Adrenal gland (tissue), 12 donors: Measurements from ENCODE around the gene SH3BP4. TPM values are rescaled to one million over a fixed set of nuclear protein-coding genes. Genes with fewer than 3 reads are reported as not detected.

ENCODE experiments used
- DNase-seq, 7 donors: peaks; one replicate each; pipeline ENCODE4 v3.0.0-alpha.2; 2019 to 2020
- H3K27ac ChIP-seq, 5 donors: fragments of 200-600 bp; sonication (generic) in 4 of 5; 1 replicate in 3 of 5; 2 replicates in 2 of 5; pipeline versions ENCODE4 v1.5.1 to v1.8.0; 2016 to 2020; ENCODE audit warnings: mild to moderate bottlenecking in 1 of 5
- H3K27me3 ChIP-seq: fragments of 200-600 bp; 2 replicates; pipeline ENCODE4 v1.8.0; 2021
- H3K36me3 ChIP-seq, 2 donors: fragments of 200-600 bp; replicated peaks in 1 of 2; 1 replicate in 1 of 2; 2 replicates in 1 of 2; pipeline versions ENCODE4 v1.5.1 to v1.8.0; 2018 to 2022
- H3K4me1 ChIP-seq, 2 donors: fragments of 200-600 bp; replicated peaks in 1 of 2; 1 replicate in 1 of 2; 2 replicates in 1 of 2; pipeline versions ENCODE4 v1.5.1 to v1.8.0; 2018 to 2021
- H3K4me3 ChIP-seq, 4 donors: fragments of 200-600 bp; sonication (generic) in 3 of 4; one replicate each; pipeline ENCODE4 v1.5.1; 2016 to 2018
- H3K9me3 ChIP-seq, 3 donors: fragments of 200-600 bp; sonication (generic) in 1 of 3; replicated peaks in 1 of 3; 1 replicate in 2 of 3; 2 replicates in 1 of 3; pipeline versions ENCODE4 v1.5.1 to v1.8.0; 2016 to 2021
- CTCF ChIP-seq, 6 experiments: fragments of 450-650 bp in 4 of 6; fragments of 200-600 bp in 2 of 6; sonication (generic) in 1 of 6; IDR thresholded peaks; 1 replicate in 5 of 6; 2 replicates in 1 of 6; pipeline versions ENCODE4 v1.5.1 to v1.8.0; 2016 to 2021; ENCODE audit warnings: antibody characterized with exemption in 6 of 6, mild to moderate bottlenecking in 2 of 6, moderate library complexity in 1 of 6
- POLR2A ChIP-seq, 2 donors: fragments of 450-650 bp; IDR thresholded peaks; one replicate each; pipeline ENCODE4 v1.6.1; 2017; ENCODE audit warnings: antibody characterized with exemption in 2 of 2, mild to moderate bottlenecking in 2 of 2, moderate library complexity in 1 of 2
- WGBS, 4 donors: extraction: QIAGEN DNeasy Blood & Tissue Kit in 2 of 4; methylation state at CpG; one replicate each; pipeline versions ENCODE4 v1.1.5 to v1.1.7; 2013 to 2017; 5-methylcytosine and 5-hydroxymethylcytosine counted together
- intact Hi-C, 2 donors: fragments of 100-400 bp; cut with DNase I; formaldehyde crosslinking; loops; one replicate each; pipeline versions ENCODE4 v1.14.1 to v1.15.0; 2022 to 2023
- polyA plus RNA-seq, 3 donors: library from polyadenylated mRNA; stranded (reverse); fragments of 200-250 nt in 2 of 3; fragments of 350-450 nt in 1 of 3; fragmentation: Illumina TruSeq in 1 of 3; extraction: RNeasy Lipid Tissue Mini Kit (QIAGEN cat#74804) in 1 of 3; gene quantifications; one replicate each; pipeline ENCODE4 v1.2.3, GENCODE V29; 2013 to 2014
- total RNA-seq, 9 donors: library from RNA; depleted of rRNA in 4 of 9; stranded (reverse); fragments of >200 nt in 4 of 9; fragments of 120-200 nt in 1 of 9; fragmentation: NEBNext Ultra II Directional in 1 of 9; extraction: Animal tissue kit (Norgen Biotek cat#: 25700) in 1 of 9; gene quantifications; one replicate each; pipeline versions ENCODE4 v1.1.0 to v1.2.4, GENCODE V29; 2013 to 2023
- donor health status: healthy with polysubstance abuse.
- donor health status: Bipolar disorder and iron deficiency.
- donor health status: DM: yes; HTN: yes; CAD: no.
- donor health status: DM: no; HTN: no; CAD: no.
- donor health status: DM: no; HTN: no; CAD: no.
- donor health status: DM: yes; HTN: yes; CAD: no.

Gene SH3BP4
- total and polyA plus RNA-seq, 12 donors: 5.1 to 26.9 (median 19.9) TPM

- Histone ChIP-seq H3K27me3 (no peaks in the 10 kb centered on the region), H3K4me3 (no peak overlapping the region), H3K27ac (no peak overlapping the region), H3K36me3 (peaks cover 0 to 22% of the 10 kb centered on the region in 2 donors), H3K9me3 (no peaks in the 10 kb centered on the region), H3K4me1 (no peaks in the 10 kb centered on the region)
- intact Hi-C loops: no loop called here
- 92 to 96% (median 94%) methylated on average over 26 to 43 of the region's 49 CpGs for WGBS, 4 donors
- no peak for DNase-seq
- no peak for TF ChIP-seq POLR2A (IDR thresholded peaks at IDR 0.05)
- no peak for TF ChIP-seq CTCF (IDR thresholded peaks at IDR 0.05)
Observed at GRCh38 chr2:235042576-235043515, 91.0 kb downstream of the SH3BP4 start.

GRCh38 chr2:235043762-235044500, 92.1 kb downstream of the SH3BP4 start:
- WGBS, 4 donors: 75 to 89% (median 81%) methylated on average over 19 to 22 of the region's 22 CpGs
- Histone ChIP-seq H3K36me3 (peaks cover 0 to 22% of the 10 kb centered on the region in 2 donors), H3K9me3 (no peaks in the 10 kb centered on the region), H3K27me3 (no peaks in the 10 kb centered on the region), H3K4me1 (no peaks in the 10 kb centered on the region), H3K27ac (no peak overlapping the region), H3K4me3 (no peak overlapping the region)
- intact Hi-C loops: no loop called here
- peak in 3 of 7 donors; percentile 28 to 38 (median 30) for DNase-seq
- TF ChIP-seq CTCF (IDR thresholded peaks at IDR 0.05) (no peak), POLR2A (IDR thresholded peaks at IDR 0.05) (no peak)

GRCh38 chr2:235044501-235045271, 92.9 kb downstream of the SH3BP4 start:
- no peak for TF ChIP-seq POLR2A (IDR thresholded peaks at IDR 0.05)
- intact Hi-C loops: no loop called here
- no peak overlapping the region for H3K4me3 ChIP-seq
- 78 to 88% (median 83%) methylated on average over 15 to 32 of the region's 32 CpGs for WGBS, 4 donors
- H3K27ac ChIP-seq: no peak overlapping the region
- no peaks in the 10 kb centered on the region for H3K27me3 ChIP-seq
- DNase-seq: no peak
- H3K4me1 ChIP-seq: no peaks in the 10 kb centered on the region
- H3K9me3 ChIP-seq: no peaks in the 10 kb centered on the region
- H3K36me3 ChIP-seq: peaks cover 0 to 22% of the 10 kb centered on the region in 2 donors

- H3K4me1 ChIP-seq: no peaks in the 10 kb centered on the region
- TF ChIP-seq CTCF (IDR thresholded peaks at IDR 0.05) (no peak), POLR2A (IDR thresholded peaks at IDR 0.05) (no peak)
- H3K27me3 ChIP-seq: no peaks in the 10 kb centered on the region
- no peak for DNase-seq
- no peak overlapping the region for H3K4me3 ChIP-seq
- intact Hi-C loops: no loop called here
- H3K9me3 ChIP-seq: no peaks in the 10 kb centered on the region
- WGBS, 4 donors: 77 to 82% (median 78%) methylated on average over 15 of the region's 15 CpGs
- H3K36me3 ChIP-seq: peaks cover 0 to 22% of the 10 kb centered on the region in 2 donors
- H3K27ac ChIP-seq: no peak overlapping the region
Observed at GRCh38 chr2:235045336-235045972, 93.6 kb downstream of the SH3BP4 start.
